Thyroid gland (tissue), 4 donors: Measurements from ENCODE around the gene AHI1. TPM values are rescaled to one million over a fixed set of nuclear protein-coding genes. Genes with fewer than 3 reads are reported as not detected.

Source experiments
- DNase-seq, 2 donors: peaks; one replicate each; pipeline ENCODE4 v3.0.0-alpha.2; 2019
- H3K27ac ChIP-seq, 3 donors: fragments of 200-600 bp; sonication (generic); 1 replicate in 2 of 3; 2 replicates in 1 of 3; pipeline ENCODE4 v1.5.1; 2016 to 2019; ENCODE audit warnings: mild to moderate bottlenecking in 1 of 3, moderate library complexity in 1 of 3
- H3K27me3 ChIP-seq: fragments of 200-600 bp; sonication (generic); one replicate; pipeline ENCODE4 v1.5.1; 2019
- H3K36me3 ChIP-seq, 2 donors: fragments of 200-600 bp; sonication (generic); one replicate each; pipeline ENCODE4 v1.5.1; 2016 to 2019
- H3K4me1 ChIP-seq, 2 donors: fragments of 200-600 bp; sonication (generic); one replicate each; pipeline ENCODE4 v1.5.1; 2017 to 2019
- H3K4me3 ChIP-seq, 3 donors: fragments of 200-600 bp; sonication (generic); replicated peaks in 1 of 3; 1 replicate in 2 of 3; 2 replicates in 1 of 3; pipeline ENCODE4 v1.5.1; 2016; ENCODE audit warnings: mild to moderate bottlenecking in 1 of 3
- H3K9me3 ChIP-seq: fragments of 200-600 bp; sonication (generic); one replicate; pipeline ENCODE4 v1.5.1; 2017
- POLR2A ChIP-seq, 2 donors: fragments of 450-650 bp; IDR thresholded peaks; one replicate each; pipeline ENCODE4 v1.6.1; 2017; ENCODE audit warnings: antibody characterized with exemption in 2 of 2, mild to moderate bottlenecking in 2 of 2, moderate library complexity in 1 of 2
- WGBS, 2 donors: methylation state at CpG; one replicate each; pipeline ENCODE4 v1.1.5; 2017; 5-methylcytosine and 5-hydroxymethylcytosine counted together
- intact Hi-C: fragments of 100-400 bp; cut with DNase I; formaldehyde crosslinking; loops from one replicate; pipeline ENCODE4 v1.15.1; 2023
- total RNA-seq, 4 donors: library from RNA; depleted of rRNA; stranded (reverse); fragments of >200 nt; gene quantifications; one replicate each; pipeline ENCODE4 v1.2.3, GENCODE V29; 2016
- TF ChIP-seq, protein P1 (sequence below), 6 experiments: fragments of 200-600 bp in 3 of 6; fragments of 450-650 bp in 3 of 6; sonication (generic) in 3 of 6; IDR thresholded peaks; one replicate each; pipeline ENCODE4 v1.5.1; 2016 to 2019; ENCODE audit warnings: antibody characterized with exemption in 6 of 6, mild to moderate bottlenecking in 2 of 6, inconsistent platforms in 1 of 6, moderate library complexity in 1 of 6

Gene AHI1
- total RNA-seq, 4 donors from 2014 or later, result 25.5 to 53.3 (median 42.1) TPM

DNA sequence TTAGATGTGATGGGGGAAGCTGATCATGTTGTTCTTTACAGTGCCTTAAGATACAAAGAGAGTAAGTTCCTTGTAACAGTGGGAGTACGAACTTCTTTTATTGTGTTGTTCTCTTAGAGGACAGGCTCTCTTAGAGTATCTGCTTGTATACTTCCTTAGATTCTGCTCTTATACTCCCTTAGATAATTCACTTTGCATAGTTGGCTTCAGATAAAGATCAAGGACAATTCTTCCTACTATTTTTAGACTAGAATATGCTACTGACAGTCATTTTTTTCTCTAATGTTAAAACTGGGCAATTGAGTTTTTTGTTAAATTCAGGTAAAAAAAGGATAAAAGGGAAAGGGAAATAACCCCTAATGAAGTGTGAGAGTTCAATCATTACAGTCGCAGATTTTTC, 177.7 kb downstream of the AHI1 start:
- no peaks in the 10 kb centered on the region for H3K9me3 ChIP-seq
- intact Hi-C loops, result no loop called here
- no peaks in the 10 kb centered on the region for H3K27me3 ChIP-seq
- 89% methylated on average over 2 of the region's 2 CpGs for WGBS, 2 donors
- no peak for DNase-seq
- peaks cover 19 to 25% of the 10 kb centered on the region in 2 donors for H3K4me1 ChIP-seq
- no peak overlapping the region for H3K4me3 ChIP-seq
- no peaks in the 10 kb centered on the region for H3K36me3 ChIP-seq
- TF ChIP-seq POLR2A (IDR thresholded peaks at IDR 0.05), result no peak
- TF ChIP-seq, protein P1, sequence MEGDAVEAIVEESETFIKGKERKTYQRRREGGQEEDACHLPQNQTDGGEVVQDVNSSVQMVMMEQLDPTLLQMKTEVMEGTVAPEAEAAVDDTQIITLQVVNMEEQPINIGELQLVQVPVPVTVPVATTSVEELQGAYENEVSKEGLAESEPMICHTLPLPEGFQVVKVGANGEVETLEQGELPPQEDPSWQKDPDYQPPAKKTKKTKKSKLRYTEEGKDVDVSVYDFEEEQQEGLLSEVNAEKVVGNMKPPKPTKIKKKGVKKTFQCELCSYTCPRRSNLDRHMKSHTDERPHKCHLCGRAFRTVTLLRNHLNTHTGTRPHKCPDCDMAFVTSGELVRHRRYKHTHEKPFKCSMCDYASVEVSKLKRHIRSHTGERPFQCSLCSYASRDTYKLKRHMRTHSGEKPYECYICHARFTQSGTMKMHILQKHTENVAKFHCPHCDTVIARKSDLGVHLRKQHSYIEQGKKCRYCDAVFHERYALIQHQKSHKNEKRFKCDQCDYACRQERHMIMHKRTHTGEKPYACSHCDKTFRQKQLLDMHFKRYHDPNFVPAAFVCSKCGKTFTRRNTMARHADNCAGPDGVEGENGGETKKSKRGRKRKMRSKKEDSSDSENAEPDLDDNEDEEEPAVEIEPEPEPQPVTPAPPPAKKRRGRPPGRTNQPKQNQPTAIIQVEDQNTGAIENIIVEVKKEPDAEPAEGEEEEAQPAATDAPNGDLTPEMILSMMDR (IDR thresholded peaks at IDR 0.05), result no peak
- H3K27ac ChIP-seq, result no peak overlapping the region

DNA sequence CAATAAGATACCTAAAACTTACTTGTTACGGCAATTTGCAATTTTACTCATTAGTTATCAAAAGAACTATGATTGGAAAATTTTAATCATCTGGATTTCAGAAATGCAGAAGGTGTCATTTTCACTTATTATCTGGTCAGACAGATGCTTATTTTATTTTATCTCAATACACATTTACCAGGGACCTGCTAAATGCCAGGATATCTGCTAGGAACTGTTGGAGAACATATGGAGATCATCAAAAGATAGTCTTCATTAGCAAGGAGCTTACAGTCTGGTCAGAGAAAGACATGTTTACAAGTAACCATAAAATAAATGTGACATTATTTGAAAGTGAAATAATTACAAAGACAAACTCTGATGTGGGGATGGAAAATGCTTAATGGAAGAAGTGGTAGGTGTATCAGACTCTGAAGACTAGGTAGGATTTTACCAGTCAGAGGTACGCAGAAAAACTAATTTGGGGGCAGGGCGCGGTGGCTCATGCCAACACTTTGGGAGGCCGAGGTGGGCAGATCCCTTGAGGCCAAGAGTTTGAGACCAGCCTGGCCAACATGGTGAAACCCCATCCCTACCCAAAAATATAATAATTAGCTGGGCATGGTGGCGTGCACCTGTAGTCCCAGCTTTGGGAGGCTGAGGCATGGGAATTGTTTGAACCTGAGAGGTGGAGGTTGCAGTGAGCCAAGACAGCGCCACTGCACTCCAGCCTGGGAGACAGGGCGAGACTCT, 178.6 kb downstream of the AHI1 start:
- 96 to 97% methylated on average over 8 of the region's 8 CpGs for WGBS, 2 donors
- no peaks in the 10 kb centered on the region for H3K27me3 ChIP-seq
- TF ChIP-seq POLR2A (IDR thresholded peaks at IDR 0.05), result no peak
- TF ChIP-seq, protein P1 (IDR thresholded peaks at IDR 0.05), result no peak

DNA sequence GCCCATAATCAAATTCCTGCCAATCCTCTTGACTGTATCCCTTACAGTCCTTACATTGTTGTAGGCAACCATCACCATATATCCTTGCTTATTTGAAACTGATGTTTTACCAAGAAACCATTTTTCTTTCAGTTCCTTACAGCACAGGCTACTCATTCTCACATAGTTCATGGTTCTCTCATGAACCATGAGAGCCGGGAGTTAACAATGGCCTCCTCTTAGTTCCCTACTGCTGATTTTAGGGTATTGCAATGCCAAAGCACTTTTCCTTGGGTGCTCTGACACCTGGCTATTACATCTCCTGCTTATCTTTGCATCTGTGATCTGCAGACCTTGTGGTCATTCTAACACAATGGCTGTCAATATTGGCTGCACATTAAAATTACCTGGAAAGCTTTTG, 183.0 kb downstream of the AHI1 start:
- H3K9me3 ChIP-seq, result no peaks in the 10 kb centered on the region
- no peak overlapping the region for H3K27ac ChIP-seq
- H3K4me1 ChIP-seq, result peaks cover 5% of the 10 kb centered on the region in 2 donors
- DNase-seq, result no peak
- no peak overlapping the region for H3K4me3 ChIP-seq
- intact Hi-C loops, result no loop called here
- WGBS, 2 donors, result 92 to 97% methylated on average over 1 of the region's 1 CpG
- H3K36me3 ChIP-seq, result no peaks in the 10 kb centered on the region
- no peak for TF ChIP-seq POLR2A (IDR thresholded peaks at IDR 0.05)
- TF ChIP-seq, protein P1 (IDR thresholded peaks at IDR 0.05), result no peak
- no peaks in the 10 kb centered on the region for H3K27me3 ChIP-seq

More for the DNA sequence above, 178.6 kb downstream of the AHI1 start:
- Histone ChIP-seq H3K27ac (no peak overlapping the region), H3K36me3 (no peaks in the 10 kb centered on the region), H3K4me3 (no peak overlapping the region), H3K4me1 (peaks cover 19 to 25% of the 10 kb centered on the region in 2 donors), H3K9me3 (no peaks in the 10 kb centered on the region)
- intact Hi-C loops, result no loop called here
- DNase-seq, result no peak

DNA sequence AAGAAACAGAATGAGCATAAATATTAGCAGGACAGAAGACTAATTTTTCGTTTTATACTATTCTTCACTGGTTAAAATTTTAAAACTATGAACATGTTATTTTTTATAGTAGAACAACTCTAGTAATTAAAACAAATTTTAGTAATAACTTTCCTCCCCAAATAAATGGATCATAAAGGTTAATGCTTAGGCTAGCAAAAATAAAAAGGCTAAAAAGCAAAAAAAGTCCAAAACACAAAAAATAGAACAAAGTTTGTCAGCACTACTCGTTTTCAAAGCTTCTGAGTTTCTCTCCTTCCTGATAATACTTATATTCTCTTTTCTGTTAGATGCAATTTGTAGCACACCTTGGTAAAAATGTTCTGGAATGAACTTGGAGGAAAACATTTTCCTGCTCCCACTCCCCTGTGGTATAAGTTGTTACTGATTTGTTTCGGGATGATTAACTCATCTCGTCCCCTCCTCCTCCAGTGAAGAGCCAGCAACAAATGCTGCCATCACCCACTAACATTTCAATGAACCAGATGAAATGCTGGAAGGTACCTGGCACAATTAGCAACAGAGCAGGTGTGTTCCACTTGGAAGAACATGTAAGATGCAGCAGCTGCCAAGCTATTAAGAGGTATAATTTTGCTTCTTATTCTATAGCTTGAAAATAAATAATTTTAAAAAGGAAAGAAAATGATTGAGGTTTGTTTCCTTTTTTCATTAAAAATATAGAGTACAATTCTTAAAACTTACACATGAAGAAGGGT, 185.9 kb downstream of the AHI1 start:
- 53 to 60% methylated on average over 4 of the region's 4 CpGs for WGBS, 2 donors
- Histone ChIP-seq H3K27ac (peak overlapping the region in 1 of 3 donors; percentile 5), H3K9me3 (no peaks in the 10 kb centered on the region), H3K27me3 (no peaks in the 10 kb centered on the region), H3K36me3 (no peaks in the 10 kb centered on the region), H3K4me3 (no peak overlapping the region), H3K4me1 (peaks cover 5% of the 10 kb centered on the region in 2 donors)
- intact Hi-C loops, result no loop called here
- peak; percentile 32 to 45 for DNase-seq
- TF ChIP-seq, protein P1 (IDR thresholded peaks at IDR 0.05), result peak in 2 of 6 experiments; percentile 8 to 15
- no peak for TF ChIP-seq POLR2A (IDR thresholded peaks at IDR 0.05)

DNA sequence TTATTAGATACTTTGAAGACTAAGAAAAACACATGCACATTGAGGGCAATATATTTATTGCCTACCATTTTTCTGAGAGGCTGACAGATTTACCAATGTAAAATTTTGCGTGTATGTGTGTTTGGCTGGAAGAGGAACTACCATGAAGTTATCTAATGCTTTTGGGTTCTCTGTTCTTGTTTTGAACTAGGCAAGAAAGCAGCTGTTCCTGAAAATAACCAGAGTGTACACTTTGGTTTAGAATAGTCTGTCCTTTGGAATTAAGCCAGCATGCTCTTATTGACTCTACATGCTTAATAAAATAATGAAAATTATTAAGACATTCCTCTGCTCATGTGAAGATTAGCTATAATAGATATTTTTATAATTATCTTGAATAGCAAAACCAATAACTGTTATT, 187.2 kb downstream of the AHI1 start:
- H3K36me3 ChIP-seq, result no peaks in the 10 kb centered on the region
- TF ChIP-seq, protein P1 (IDR thresholded peaks at IDR 0.05), result no peak
- no peak for TF ChIP-seq POLR2A (IDR thresholded peaks at IDR 0.05)
- 79 to 92% methylated on average over 1 of the region's 1 CpG for WGBS, 2 donors
- H3K4me1 ChIP-seq, result peaks cover 5% of the 10 kb centered on the region in 2 donors
- no peak overlapping the region for H3K27ac ChIP-seq
- H3K9me3 ChIP-seq, result no peaks in the 10 kb centered on the region
- no peak overlapping the region for H3K4me3 ChIP-seq
- intact Hi-C loops, result no loop called here
- DNase-seq, result no peak
- no peaks in the 10 kb centered on the region for H3K27me3 ChIP-seq
